Testis (tissue), 2 donors: Measurements from ENCODE around the gene GRK3.

Experiments
- CTCF ChIP-seq, 3 experiments: fragments of 450-650 bp in 2 of 3; fragments of 200-600 bp in 1 of 3; sonication (generic) in 1 of 3; IDR thresholded peaks; one replicate each; pipeline ENCODE4 v1.5.1; 2016 to 2019; ENCODE audit warnings: antibody characterized with exemption in 3 of 3, mild to moderate bottlenecking in 2 of 3, moderate library complexity in 1 of 3
- POLR2A ChIP-seq: fragments of 450-650 bp; IDR thresholded peaks from one replicate; pipeline ENCODE4 v1.6.1; 2017; ENCODE audit warnings: antibody characterized with exemption, mild to moderate bottlenecking, moderate library complexity

GRCh38 chr22:25626624-25626990 lies 62.1 kb downstream of the GRK3 start:
- TF ChIP-seq POLR2A (no peak), CTCF (IDR thresholded peaks at IDR 0.05) (no peak)
